Gastroesophageal sphincter (tissue), 3 donors: Measurements from ENCODE around the gene MAST3.

Experiments used
- EP300 ChIP-seq: sonication (generic); formaldehyde crosslinking; IDR thresholded peaks from one replicate; pipeline ENCODE4 v1.6.1; 2017; ENCODE audit warnings: antibody characterized with exemption, mild to moderate bottlenecking
- POLR2A ChIP-seq, 2 donors: fragments of 450-650 bp; IDR thresholded peaks; one replicate each; pipeline ENCODE4 v1.6.1; 2017; ENCODE audit warnings: antibody characterized with exemption in 2 of 2, mild to moderate bottlenecking in 2 of 2, moderate library complexity in 1 of 2
- POLR2AphosphoS5 ChIP-seq: sonication (generic); formaldehyde crosslinking; IDR thresholded peaks from one replicate; pipeline ENCODE4 v1.6.1; 2017; ENCODE audit warnings: antibody characterized with exemption
- TF ChIP-seq, protein P1 (sequence below), 4 experiments: fragments of 200-600 bp in 2 of 4; fragments of 450-650 bp in 2 of 4; sonication (generic) in 1 of 4; IDR thresholded peaks; one replicate each; pipeline ENCODE4 v1.5.1; 2017 to 2019; ENCODE audit warnings: antibody characterized with exemption in 4 of 4, mild to moderate bottlenecking in 2 of 4, moderate library complexity in 2 of 4

DNA sequence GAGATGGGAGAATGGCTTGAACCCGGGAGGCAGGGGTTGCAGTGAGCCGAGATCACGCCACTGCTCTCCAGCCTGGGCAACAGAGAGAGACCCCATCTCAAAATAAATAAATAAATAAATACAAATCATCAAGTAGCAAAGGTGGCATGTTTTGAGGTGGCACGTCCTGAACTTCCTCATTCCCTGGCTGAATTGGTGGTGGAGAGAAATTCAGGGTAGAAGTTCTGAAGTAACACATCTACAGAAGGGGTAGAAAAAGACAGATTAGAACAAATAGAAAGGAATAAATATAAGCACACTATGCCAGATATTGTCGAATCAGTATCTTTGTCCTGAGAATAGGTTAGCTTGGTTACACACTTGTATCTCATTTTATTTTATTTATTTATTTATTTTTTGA, 82.4 kb downstream of the MAST3 start:
- TF ChIP-seq, protein P1, sequence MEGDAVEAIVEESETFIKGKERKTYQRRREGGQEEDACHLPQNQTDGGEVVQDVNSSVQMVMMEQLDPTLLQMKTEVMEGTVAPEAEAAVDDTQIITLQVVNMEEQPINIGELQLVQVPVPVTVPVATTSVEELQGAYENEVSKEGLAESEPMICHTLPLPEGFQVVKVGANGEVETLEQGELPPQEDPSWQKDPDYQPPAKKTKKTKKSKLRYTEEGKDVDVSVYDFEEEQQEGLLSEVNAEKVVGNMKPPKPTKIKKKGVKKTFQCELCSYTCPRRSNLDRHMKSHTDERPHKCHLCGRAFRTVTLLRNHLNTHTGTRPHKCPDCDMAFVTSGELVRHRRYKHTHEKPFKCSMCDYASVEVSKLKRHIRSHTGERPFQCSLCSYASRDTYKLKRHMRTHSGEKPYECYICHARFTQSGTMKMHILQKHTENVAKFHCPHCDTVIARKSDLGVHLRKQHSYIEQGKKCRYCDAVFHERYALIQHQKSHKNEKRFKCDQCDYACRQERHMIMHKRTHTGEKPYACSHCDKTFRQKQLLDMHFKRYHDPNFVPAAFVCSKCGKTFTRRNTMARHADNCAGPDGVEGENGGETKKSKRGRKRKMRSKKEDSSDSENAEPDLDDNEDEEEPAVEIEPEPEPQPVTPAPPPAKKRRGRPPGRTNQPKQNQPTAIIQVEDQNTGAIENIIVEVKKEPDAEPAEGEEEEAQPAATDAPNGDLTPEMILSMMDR (IDR thresholded peaks at IDR 0.05): no peak
- TF ChIP-seq POLR2A (IDR thresholded peaks at IDR 0.05) (no peak), POLR2AphosphoS5 (no peak), EP300 (no peak)
